WTC11 (cell line): ENCODE results near the gene UBFD1. TPM values are rescaled to one million over a fixed set of nuclear protein-coding genes. Genes with fewer than 3 reads are reported as not detected.

Experiments used
- ATAC-seq: fragments of 200-7000 bp; cut with Tn5 transposase; 2 replicates; pipeline ENCODE4 v1.10.0; 2021; ENCODE audit warnings: mild to moderate bottlenecking, moderate library complexity
- CTCF ChIA-PET: fragments of 300-600 bp; sonication (Branson Sonifier 250); formaldehyde crosslinking; loops from one replicate; lab custom pipeline; 2021; ENCODE audit warnings: antibody characterized with exemption; lab: Charles Lee
- POLR2A ChIA-PET: fragments of 350-600 bp; sonication (Branson Sonifier 250); formaldehyde crosslinking; loops from one replicate; lab custom pipeline; 2021; ENCODE audit warnings: antibody characterized with exemption; lab: Charles Lee
- DNase-seq: peaks from one replicate; pipeline ENCODE4 v3.0.0; 2021; ENCODE audit warnings: low spot score
- H3K27ac Mint-ChIP-seq: 2 replicates; pipeline ENCODE4 v1.8.0; 2021; ENCODE audit warnings: mixed read lengths
- H3K27me3 Mint-ChIP-seq: 2 replicates; pipeline ENCODE4 v1.8.0; 2021; ENCODE audit warnings: low read depth, mild to moderate bottlenecking, moderate library complexity, mixed read lengths
- H3K36me3 Mint-ChIP-seq: 2 replicates; pipeline ENCODE4 v1.8.0; 2021; ENCODE audit warnings: mixed read lengths
- H3K4me1 Mint-ChIP-seq: 2 replicates; pipeline ENCODE4 v1.8.0; 2022; ENCODE audit warnings: mixed read lengths
- H3K4me3 Mint-ChIP-seq: 2 replicates; pipeline ENCODE4 v1.8.0; 2021; ENCODE audit warnings: mild to moderate bottlenecking, moderate library complexity, mixed read lengths
- H3K9me3 Mint-ChIP-seq: 2 replicates; pipeline ENCODE4 v1.8.0; 2021; ENCODE audit warnings: mixed read lengths
- ATF1 ChIP-seq: sonication (generic); formaldehyde crosslinking; IDR thresholded peaks from 2 replicates; pipeline ENCODE4 v1.8.1; 2023; ENCODE audit warnings: mild to moderate bottlenecking, moderate library complexity, missing genetic modification reagents
- CBFB ChIP-seq: sonication (generic); formaldehyde crosslinking; IDR thresholded peaks from 2 replicates; pipeline ENCODE4 v1.8.1; 2022; ENCODE audit warnings: mild to moderate bottlenecking, low read depth, missing genetic modification reagents
- ESRRA ChIP-seq: sonication (generic); formaldehyde crosslinking; IDR thresholded peaks from 2 replicates; pipeline ENCODE4 v1.8.1; 2022; ENCODE audit warnings: mild to moderate bottlenecking, missing genetic modification reagents, borderline replicate concordance
- ETV6 ChIP-seq: sonication (generic); formaldehyde crosslinking; IDR thresholded peaks from 2 replicates; pipeline ENCODE4 v1.8.1; 2022; ENCODE audit warnings: mild to moderate bottlenecking, missing genetic modification reagents
- FOXJ3 ChIP-seq: sonication (generic); formaldehyde crosslinking; IDR thresholded peaks from 2 replicates; pipeline ENCODE4 v1.9.0; 2021; ENCODE audit warnings: missing genetic modification reagents, mild to moderate bottlenecking, borderline replicate concordance
- GABPB1 ChIP-seq: sonication (generic); formaldehyde crosslinking; IDR thresholded peaks from 2 replicates; pipeline ENCODE4 v1.8.1; 2023; ENCODE audit warnings: mild to moderate bottlenecking, missing genetic modification reagents
- GRHL2 ChIP-seq: fragments of 250-450 bp; sonication (Bioruptor Pico); IDR thresholded peaks from 2 replicates; pipeline ENCODE4 v1.8.0; 2022; ENCODE audit warnings: mild to moderate bottlenecking, moderate library complexity; ENCODE audit not compliant: insufficient replicate concordance, severe bottlenecking
- GTF2I ChIP-seq: fragments of 250-450 bp; sonication (Bioruptor Pico); conservative IDR thresholded peaks from 2 replicates; pipeline ENCODE4 v1.4.0; 2021; ENCODE audit warnings: mild to moderate bottlenecking
- IRF2 ChIP-seq: sonication (generic); formaldehyde crosslinking; IDR thresholded peaks from 2 replicates; pipeline ENCODE4 v1.8.0; 2022; ENCODE audit warnings: low read depth, missing genetic modification reagents, borderline replicate concordance
- JUN ChIP-seq: sonication (generic); formaldehyde crosslinking; IDR thresholded peaks from 2 replicates; pipeline ENCODE4 v1.8.0; 2023; ENCODE audit warnings: mild to moderate bottlenecking, missing genetic modification reagents
- NFYB ChIP-seq: sonication (generic); formaldehyde crosslinking; conservative IDR thresholded peaks from 2 replicates; pipeline ENCODE4 v1.8.0; 2022; ENCODE audit warnings: low read depth, missing genetic modification reagents
- NR3C1 ChIP-seq: sonication (generic); formaldehyde crosslinking; conservative IDR thresholded peaks from 2 replicates; pipeline ENCODE4 v1.8.1; 2023; ENCODE audit warnings: low read depth, mild to moderate bottlenecking, missing genetic modification reagents
- SP1 ChIP-seq: sonication (generic); formaldehyde crosslinking; conservative IDR thresholded peaks from 2 replicates; pipeline ENCODE4 v1.8.1; 2022; ENCODE audit warnings: missing genetic modification reagents
- TCF7 ChIP-seq: sonication (generic); formaldehyde crosslinking; IDR thresholded peaks from 2 replicates; pipeline ENCODE4 v1.8.0; 2022; ENCODE audit warnings: mild to moderate bottlenecking, low read depth, missing genetic modification reagents, moderate library complexity
- TEAD1 ChIP-seq: sonication (generic); formaldehyde crosslinking; IDR thresholded peaks from 2 replicates; pipeline ENCODE4 v1.8.0; 2022; ENCODE audit warnings: mild to moderate bottlenecking, missing genetic modification reagents
- ZNF138 ChIP-seq: sonication (generic); formaldehyde crosslinking; conservative IDR thresholded peaks from 2 replicates; pipeline ENCODE4 v1.8.1; 2022; ENCODE audit warnings: mild to moderate bottlenecking, moderate library complexity, missing genetic modification reagents
- ZNF396 ChIP-seq: fragments of 250-450 bp; sonication (Bioruptor Pico); IDR thresholded peaks from 2 replicates; pipeline ENCODE4 v1.8.0; 2021; ENCODE audit warnings: mild to moderate bottlenecking, moderate library complexity, borderline replicate concordance
- total RNA-seq: library from RNA; stranded (reverse); gene quantifications from 3 replicates; pipeline ENCODE4 v1.2.3, GENCODE V29; 2021
- TF ChIP-seq, protein P1 (sequence below): sonication (generic); formaldehyde crosslinking; IDR thresholded peaks from 2 replicates; pipeline ENCODE4 v1.8.1; 2022; ENCODE audit warnings: mild to moderate bottlenecking, missing genetic modification reagents, moderate library complexity, borderline replicate concordance
- TF ChIP-seq, protein P2 (sequence below): sonication (generic); formaldehyde crosslinking; conservative IDR thresholded peaks from 2 replicates; pipeline ENCODE4 v1.8.1; 2023; ENCODE audit warnings: mild to moderate bottlenecking, low read depth, missing genetic modification reagents, moderate library complexity
- TF ChIP-seq, protein P3 (sequence below): sonication (generic); formaldehyde crosslinking; IDR thresholded peaks from 2 replicates; pipeline ENCODE4 v1.8.0; 2022; ENCODE audit warnings: mild to moderate bottlenecking, missing genetic modification reagents
- TF ChIP-seq, protein P4 (sequence below): fragments of 250-450 bp; sonication (Bioruptor Pico); conservative IDR thresholded peaks from 2 replicates; pipeline ENCODE4 v1.9.0; 2021; ENCODE audit warnings: mild to moderate bottlenecking
- TF ChIP-seq, protein P5 (sequence below): fragments of 250-450 bp; sonication (Bioruptor Pico); IDR thresholded peaks from 2 replicates; pipeline ENCODE4 v1.9.0; 2021; ENCODE audit warnings: moderate library complexity, mild to moderate bottlenecking, inconsistent platforms, borderline replicate concordance

UBFD1 gene
- total RNA-seq, 1 experiment from 2014 or later: 128 TPM

DNA sequence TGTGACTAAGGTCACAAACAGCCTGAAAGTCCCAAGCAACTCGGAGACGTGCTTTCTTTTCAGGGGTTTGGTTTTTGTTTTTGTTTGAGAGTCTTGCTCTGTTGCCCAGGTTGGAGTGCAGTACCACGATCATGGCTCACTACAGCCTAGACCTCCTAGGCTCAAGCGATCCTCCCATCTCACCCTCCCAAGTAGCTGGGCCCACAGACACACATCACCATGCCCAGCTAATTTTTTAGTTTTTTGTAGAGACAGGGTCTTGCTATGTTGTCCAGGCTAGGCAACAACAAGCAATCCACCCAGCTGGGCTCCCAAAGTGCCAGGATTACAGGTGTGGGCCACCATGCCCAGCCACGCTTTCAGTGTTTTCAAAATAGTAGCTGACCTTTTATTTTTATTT lies 27.5 kb upstream of the UBFD1 start (continued):
- TF ChIP-seq SP1: no peak
- TF ChIP-seq CBFB (CRISPR knock-in tag): no peak
- no peak for TF ChIP-seq ZNF138 (CRISPR knock-in tag)
- TF ChIP-seq GRHL2 (CRISPR knock-in tag): no peak

DNA sequence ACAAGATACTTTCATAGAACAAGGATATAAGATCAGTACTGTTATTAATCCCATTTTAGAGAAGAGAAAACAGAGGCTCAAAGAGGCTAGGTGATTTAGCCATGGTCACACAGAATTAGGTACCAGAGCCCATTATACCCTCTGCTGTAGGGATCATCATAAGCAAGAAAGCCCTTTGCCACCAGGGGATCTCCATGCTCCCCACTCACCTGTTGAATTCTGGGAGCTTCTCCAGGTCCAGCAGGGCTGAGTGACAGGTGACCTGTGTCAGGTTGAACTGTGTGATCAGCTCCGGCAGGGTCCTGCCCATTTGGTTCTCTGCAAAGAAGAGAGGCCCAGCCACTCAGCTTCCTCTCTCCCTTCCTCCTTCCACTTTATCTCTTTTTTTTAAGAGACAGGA lies 25.1 kb upstream of the UBFD1 start:
- no peaks in the 10 kb centered on the region for H3K27me3 Mint-ChIP-seq
- ATAC-seq (no peak), DNase-seq (no peak)
- peaks cover 65% of the 10 kb centered on the region for H3K36me3 Mint-ChIP-seq
- H3K4me3 Mint-ChIP-seq: no peak overlapping the region
- H3K9me3 Mint-ChIP-seq: no peaks in the 10 kb centered on the region
- no peak overlapping the region for H3K27ac Mint-ChIP-seq
- TF ChIP-seq JUN (CRISPR knock-in tag) (no peak), ESRRA (no peak), GABPB1 (CRISPR knock-in tag) (no peak), GTF2I (CRISPR knock-in tag) (no peak), ATF1 (CRISPR knock-in tag) (no peak), TCF7 (CRISPR knock-in tag) (no peak), NR3C1 (no peak), FOXJ3 (CRISPR knock-in tag) (no peak), ETV6 (CRISPR knock-in tag) (no peak), IRF2 (CRISPR knock-in tag) (no peak), ZNF396 (CRISPR knock-in tag) (no peak), TEAD1 (CRISPR knock-in tag) (no peak), NFYB (CRISPR knock-in tag) (no peak)
- TF ChIP-seq, protein P1, sequence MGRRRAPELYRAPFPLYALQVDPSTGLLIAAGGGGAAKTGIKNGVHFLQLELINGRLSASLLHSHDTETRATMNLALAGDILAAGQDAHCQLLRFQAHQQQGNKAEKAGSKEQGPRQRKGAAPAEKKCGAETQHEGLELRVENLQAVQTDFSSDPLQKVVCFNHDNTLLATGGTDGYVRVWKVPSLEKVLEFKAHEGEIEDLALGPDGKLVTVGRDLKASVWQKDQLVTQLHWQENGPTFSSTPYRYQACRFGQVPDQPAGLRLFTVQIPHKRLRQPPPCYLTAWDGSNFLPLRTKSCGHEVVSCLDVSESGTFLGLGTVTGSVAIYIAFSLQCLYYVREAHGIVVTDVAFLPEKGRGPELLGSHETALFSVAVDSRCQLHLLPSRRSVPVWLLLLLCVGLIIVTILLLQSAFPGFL (CRISPR knock-in tag): no peak
- TF ChIP-seq, protein P2, sequence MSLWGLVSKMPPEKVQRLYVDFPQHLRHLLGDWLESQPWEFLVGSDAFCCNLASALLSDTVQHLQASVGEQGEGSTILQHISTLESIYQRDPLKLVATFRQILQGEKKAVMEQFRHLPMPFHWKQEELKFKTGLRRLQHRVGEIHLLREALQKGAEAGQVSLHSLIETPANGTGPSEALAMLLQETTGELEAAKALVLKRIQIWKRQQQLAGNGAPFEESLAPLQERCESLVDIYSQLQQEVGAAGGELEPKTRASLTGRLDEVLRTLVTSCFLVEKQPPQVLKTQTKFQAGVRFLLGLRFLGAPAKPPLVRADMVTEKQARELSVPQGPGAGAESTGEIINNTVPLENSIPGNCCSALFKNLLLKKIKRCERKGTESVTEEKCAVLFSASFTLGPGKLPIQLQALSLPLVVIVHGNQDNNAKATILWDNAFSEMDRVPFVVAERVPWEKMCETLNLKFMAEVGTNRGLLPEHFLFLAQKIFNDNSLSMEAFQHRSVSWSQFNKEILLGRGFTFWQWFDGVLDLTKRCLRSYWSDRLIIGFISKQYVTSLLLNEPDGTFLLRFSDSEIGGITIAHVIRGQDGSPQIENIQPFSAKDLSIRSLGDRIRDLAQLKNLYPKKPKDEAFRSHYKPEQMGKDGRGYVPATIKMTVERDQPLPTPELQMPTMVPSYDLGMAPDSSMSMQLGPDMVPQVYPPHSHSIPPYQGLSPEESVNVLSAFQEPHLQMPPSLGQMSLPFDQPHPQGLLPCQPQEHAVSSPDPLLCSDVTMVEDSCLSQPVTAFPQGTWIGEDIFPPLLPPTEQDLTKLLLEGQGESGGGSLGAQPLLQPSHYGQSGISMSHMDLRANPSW (CRISPR knock-in tag): no peak
- TF ChIP-seq, protein P3, sequence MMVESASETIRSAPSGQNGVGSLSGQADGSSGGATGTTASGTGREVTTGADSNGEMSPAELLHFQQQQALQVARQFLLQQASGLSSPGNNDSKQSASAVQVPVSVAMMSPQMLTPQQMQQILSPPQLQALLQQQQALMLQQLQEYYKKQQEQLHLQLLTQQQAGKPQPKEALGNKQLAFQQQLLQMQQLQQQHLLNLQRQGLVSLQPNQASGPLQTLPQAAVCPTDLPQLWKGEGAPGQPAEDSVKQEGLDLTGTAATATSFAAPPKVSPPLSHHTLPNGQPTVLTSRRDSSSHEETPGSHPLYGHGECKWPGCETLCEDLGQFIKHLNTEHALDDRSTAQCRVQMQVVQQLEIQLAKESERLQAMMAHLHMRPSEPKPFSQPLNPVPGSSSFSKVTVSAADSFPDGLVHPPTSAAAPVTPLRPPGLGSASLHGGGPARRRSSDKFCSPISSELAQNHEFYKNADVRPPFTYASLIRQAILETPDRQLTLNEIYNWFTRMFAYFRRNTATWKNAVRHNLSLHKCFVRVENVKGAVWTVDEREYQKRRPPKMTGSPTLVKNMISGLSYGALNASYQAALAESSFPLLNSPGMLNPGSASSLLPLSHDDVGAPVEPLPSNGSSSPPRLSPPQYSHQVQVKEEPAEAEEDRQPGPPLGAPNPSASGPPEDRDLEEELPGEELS (CRISPR knock-in tag): no peak
- TF ChIP-seq, protein P4, sequence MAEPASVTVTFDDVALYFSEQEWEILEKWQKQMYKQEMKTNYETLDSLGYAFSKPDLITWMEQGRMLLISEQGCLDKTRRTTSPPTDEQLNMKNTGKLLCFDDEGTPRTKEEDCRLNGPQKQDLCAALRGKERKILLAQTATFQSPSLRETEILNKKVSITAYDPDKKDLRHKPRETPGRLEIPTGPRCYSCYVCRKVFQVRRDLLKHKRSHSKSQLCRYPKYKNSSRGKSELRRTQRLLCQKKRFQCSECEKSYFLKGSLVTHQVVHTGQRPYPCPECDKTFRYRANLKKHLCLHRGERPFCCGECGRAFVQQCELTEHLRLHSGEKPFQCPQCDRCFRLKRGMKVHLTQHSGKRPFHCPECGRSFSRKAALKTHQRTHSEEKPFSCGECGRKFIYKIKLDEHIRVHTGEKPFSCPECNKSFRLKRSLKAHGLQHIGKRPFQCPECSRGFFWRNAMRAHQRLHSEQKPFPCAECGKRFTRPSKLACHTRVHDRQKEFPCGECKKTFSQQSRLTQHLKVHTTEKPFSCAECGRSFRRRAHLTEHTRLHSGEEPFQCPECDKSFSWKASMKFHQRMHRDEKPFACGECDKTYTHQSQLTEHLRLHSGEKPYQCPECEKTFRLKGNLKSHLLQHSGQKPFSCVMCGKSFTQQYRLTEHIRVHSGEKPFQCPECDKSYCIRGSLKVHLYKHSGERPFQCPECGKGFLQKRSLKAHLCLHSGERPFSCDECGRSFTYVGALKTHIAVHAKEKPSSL (CRISPR knock-in tag): no peak
- TF ChIP-seq, protein P5, sequence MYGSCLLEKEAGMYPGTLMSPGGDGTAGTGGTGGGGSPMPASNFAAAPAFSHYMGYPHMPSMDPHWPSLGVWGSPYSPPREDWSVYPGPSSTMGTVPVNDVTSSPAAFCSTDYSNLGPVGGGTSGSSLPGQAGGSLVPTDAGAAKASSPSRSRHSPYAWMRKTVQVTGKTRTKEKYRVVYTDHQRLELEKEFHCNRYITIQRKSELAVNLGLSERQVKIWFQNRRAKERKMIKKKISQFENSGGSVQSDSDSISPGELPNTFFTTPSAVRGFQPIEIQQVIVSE (CRISPR knock-in tag): no peak
- CTCF ChIA-PET: no interaction called here
- POLR2A ChIA-PET: no interaction called here
- H3K4me1 Mint-ChIP-seq: no peaks in the 10 kb centered on the region
